Non-pigmented ciliary epithelial cell (primary cell): ENCODE measurements around the gene TBKBP1.

Source experiments
- DNase-seq: peaks from one replicate; pipeline ENCODE4 v3.0.0-alpha.2; 2010; ENCODE audit warnings: low read depth

The TBKBP1 gene

GRCh38 chr17:47713980-47714700 is 20.2 kb downstream of the TBKBP1 start:
- no peak for DNase-seq

- DNase-seq, result no peak
Measured at GRCh38 chr17:47714773-47715396, 20.9 kb downstream of the TBKBP1 start.

- DNase-seq, result no peak
Measured at GRCh38 chr17:47715669-47716325, 21.8 kb downstream of the TBKBP1 start.

GRCh38 chr17:47716375-47716774 is 22.4 kb downstream of the TBKBP1 start:
- DNase-seq, result no peak

- no peak for DNase-seq
Measured at GRCh38 chr17:47717261-47717697, 23.3 kb downstream of the TBKBP1 start.

- DNase-seq, result no peak
Measured at GRCh38 chr17:47717979-47718621, 24.1 kb downstream of the TBKBP1 start.

- no peak for DNase-seq
Measured at GRCh38 chr17:47718634-47719405, 24.9 kb downstream of the TBKBP1 start.

GRCh38 chr17:47719411-47720152 is 25.6 kb downstream of the TBKBP1 start:
- peak; percentile 18 for DNase-seq

GRCh38 chr17:47720196-47720595 is 26.2 kb downstream of the TBKBP1 start:
- DNase-seq, result no peak

- no peak for DNase-seq
Measured at GRCh38 chr17:47720754-47721533, 27.0 kb downstream of the TBKBP1 start.

- DNase-seq, result no peak
Measured at GRCh38 chr17:47721725-47722124, 27.8 kb downstream of the TBKBP1 start.

- DNase-seq, result no peak
Measured at GRCh38 chr17:47724705-47725104, 30.7 kb downstream of the TBKBP1 start.

GRCh38 chr17:47725446-47726111 is 31.6 kb downstream of the TBKBP1 start:
- DNase-seq, result no peak

- DNase-seq, result no peak
Measured at GRCh38 chr17:47726796-47727703, 33.1 kb downstream of the TBKBP1 start.

GRCh38 chr17:47727704-47728036 is 33.7 kb downstream of the TBKBP1 start:
- DNase-seq, result no peak

- DNase-seq, result no peak
Measured at GRCh38 chr17:47728214-47728877, 34.4 kb downstream of the TBKBP1 start.

GRCh38 chr17:47729476-47729875 is 35.5 kb downstream of the TBKBP1 start:
- no peak for DNase-seq

- no peak for DNase-seq
Measured at GRCh38 chr17:47730681-47731080, 36.7 kb downstream of the TBKBP1 start.
